Endothelial cell of umbilical vein (primary cell): ENCODE measurements around the gene MTM1. TPM values are rescaled to one million over a fixed set of nuclear protein-coding genes. Genes with fewer than 3 reads are reported as not detected.

Experiments
- BruUV-seq: library from RNA; stranded (reverse); fragments of 400-500 nt; replicated peaks from 2 replicates; lab custom pipeline; 2021; lab: Mats Ljungman, UMichigan
- CTCF ChIA-PET: fragments of 300-600, 350-600 bp; sonication (Branson Sonifier 250); formaldehyde crosslinking; loops from one replicate; lab custom pipeline; 2021; ENCODE audit warnings: antibody characterized with exemption, inconsistent platforms; lab: Charles Lee
- POLR2A ChIA-PET: fragments of 300-600, 350-600 bp; sonication (Branson Sonifier 250); formaldehyde crosslinking; loops from one replicate; lab custom pipeline; 2021; ENCODE audit warnings: antibody characterized with exemption, inconsistent platforms; lab: Charles Lee
- DNase-seq: peaks from one replicate; pipeline ENCODE4 v3.0.0-alpha.2; 2011; ENCODE audit warnings: low read depth, low spot score
- FAIRE-seq: peaks from 2 replicates; lab custom pipeline; 2011; peaks lifted over from hg19 to GRCh38; lab: Jason Lieb, UNC
- H2AFZ ChIP-seq: 2 replicates; pipeline ENCODE4 v1.6.0; 2012; ENCODE audit warnings: low read depth, low read length, control low read depth, inconsistent platforms
- H3K27ac ChIP-seq: 2 replicates; pipeline ENCODE4 v1.5.1; 2011; ENCODE audit warnings: low read depth, mild to moderate bottlenecking, control low read depth, low read length, moderate library complexity; ENCODE audit not compliant: insufficient read depth
- H3K27me3 ChIP-seq, 2 experiments: 2 replicates each; pipeline versions ENCODE4 v1.6.0 to v1.6.1; 2011; ENCODE audit warnings: low read length in 2 of 2, mixed read lengths in 1 of 2; ENCODE audit not compliant: control insufficient read depth in 2 of 2, insufficient read depth in 2 of 2
- H3K36me3 ChIP-seq, 2 experiments: 2 replicates in 1 of 2; 3 replicates in 1 of 2; pipeline ENCODE4 v1.5.1; 2011; ENCODE audit warnings: low read length in 2 of 2, mild to moderate bottlenecking in 1 of 2, moderate library complexity in 1 of 2; ENCODE audit not compliant: control insufficient read depth in 2 of 2, insufficient read depth in 2 of 2; ENCODE audit errors: extremely low read depth in 1 of 2
- H3K4me1 ChIP-seq: 3 replicates; pipeline ENCODE4 v1.5.1; 2011; ENCODE audit warnings: mild to moderate bottlenecking, low read length; ENCODE audit not compliant: control insufficient read depth, insufficient read depth; ENCODE audit errors: extremely low read depth
- H3K4me2 ChIP-seq: 2 replicates; pipeline ENCODE4 v1.6.1; 2011; ENCODE audit warnings: low read length, control low read depth, mixed read lengths; ENCODE audit not compliant: insufficient read depth
- H3K4me3 ChIP-seq, 3 experiments: fragments of 200-600 bp in 1 of 3; sonication (generic), shearing (Covaris generic) in 1 of 3; replicated peaks in 1 of 3; 2 replicates each; pipeline ENCODE4 v1.5.1; 2011 to 2016; ENCODE audit warnings: control low read depth in 3 of 3, low read length in 3 of 3, mild to moderate bottlenecking in 2 of 3, inconsistent platforms in 1 of 3, low read depth in 1 of 3, moderate library complexity in 1 of 3; ENCODE audit not compliant: insufficient read depth in 1 of 3
- H3K79me2 ChIP-seq: 2 replicates; pipeline ENCODE4 v1.6.0; 2012; ENCODE audit warnings: low read length, inconsistent platforms; ENCODE audit not compliant: control insufficient read depth, insufficient read depth
- H3K9ac ChIP-seq: replicated peaks from 2 replicates; pipeline ENCODE3; 2011; ENCODE audit warnings: low read length, control low read depth; ENCODE audit not compliant: insufficient read depth; ENCODE audit errors: extremely low read depth
- H3K9me1 ChIP-seq: replicated peaks from 3 replicates; pipeline ENCODE4 v1.6.0; 2011; ENCODE audit warnings: mild to moderate bottlenecking, low read length; ENCODE audit not compliant: control insufficient read depth, insufficient read depth; ENCODE audit errors: extremely low read depth
- H3K9me3 ChIP-seq: replicated peaks from 2 replicates; pipeline ENCODE4 v1.5.1; 2012; ENCODE audit warnings: low read length, inconsistent platforms; ENCODE audit not compliant: control insufficient read depth, insufficient read depth
- H4K20me1 ChIP-seq: replicated peaks from 2 replicates; pipeline ENCODE3; 2011; ENCODE audit warnings: mild to moderate bottlenecking, low read length; ENCODE audit not compliant: control insufficient read depth, insufficient read depth; ENCODE audit errors: extremely low read depth
- EZH2 ChIP-seq: IDR thresholded peaks from 2 replicates; pipeline ENCODE4 v1.6.1; 2012; ENCODE audit warnings: borderline replicate concordance, low read depth, mild to moderate bottlenecking, moderate library complexity, low read length, inconsistent platforms; ENCODE audit not compliant: severe bottlenecking
- FOS ChIP-seq: IDR thresholded peaks from 2 replicates; pipeline ENCODE4 v1.6.1; 2011; ENCODE audit warnings: mild to moderate bottlenecking, low read length, moderate library complexity, borderline replicate concordance; ENCODE audit not compliant: insufficient read depth
- GATA2 ChIP-seq: IDR thresholded peaks from 2 replicates; pipeline ENCODE4 v1.7.0; 2011; ENCODE audit warnings: low read depth, mild to moderate bottlenecking, moderate library complexity, mixed read lengths, low read length; ENCODE audit not compliant: insufficient read length, insufficient read depth
- JUN ChIP-seq: IDR thresholded peaks from 2 replicates; pipeline ENCODE4 v1.6.1; 2011; ENCODE audit warnings: borderline replicate concordance, low read depth; ENCODE audit not compliant: insufficient read length, insufficient read depth
- MYC ChIP-seq: IDR thresholded peaks from one replicate; pipeline ENCODE4 v1.6.1; 2011; ENCODE audit warnings: mild to moderate bottlenecking, low read depth, low read length
- POLR2A ChIP-seq: IDR thresholded peaks from 2 replicates; pipeline ENCODE4 v1.6.1; 2012; ENCODE audit warnings: low read depth, mild to moderate bottlenecking, control low read depth, low read length
- POLR2AphosphoS5 ChIP-seq: IDR thresholded peaks from 2 replicates; pipeline ENCODE4 v1.6.1; 2012; ENCODE audit warnings: low read depth, mild to moderate bottlenecking, control low read depth, low read length, moderate library complexity; ENCODE audit not compliant: insufficient read depth
- dilution Hi-C: fragments of 300-500 bp; cut with MboI; formaldehyde crosslinking; loops from one replicate; pipeline ENCODE4 v1.15.0; 2019; ENCODE audit warnings: low sequenced_read_pairs; ENCODE audit not compliant: extremely low pct_ligation_motif_present
- intact Hi-C: fragments of 100-400 bp; cut with micrococcal nuclease; formaldehyde crosslinking; loops from one replicate; pipeline ENCODE4 v1.10.0; 2022
- polyA plus RNA-seq, 4 experiments: library from polyadenylated mRNA; depleted of rRNA in 3 of 4; stranded (reverse) in 3 of 4; unstranded in 1 of 4; fragments of >200 nt; gene quantifications; 2 replicates each; pipeline versions ENCODE4 v1.2.1 to v1.2.3, GENCODE V29; 2011 to 2012; ENCODE audit warnings: missing spikeins in 1 of 4
- total RNA-seq: library from RNA; stranded (reverse); gene quantifications from 2 replicates; pipeline ENCODE4 v1.2.3, GENCODE V29; 2021
- TF ChIP-seq, protein P1 (sequence below): IDR thresholded peaks from 2 replicates; pipeline ENCODE4 v1.6.1; 2011; ENCODE audit not compliant: insufficient read depth, insufficient read length
- TF ChIP-seq, protein P2 (sequence below), 2 donors: IDR thresholded peaks; 1 replicate in 1 of 2; 2 replicates in 1 of 2; pipeline ENCODE4 v1.5.1; 2011; ENCODE audit warnings: low read length in 2 of 2, mild to moderate bottlenecking in 2 of 2, moderate library complexity in 2 of 2, control low read depth in 1 of 2, inconsistent platforms in 1 of 2, low read depth in 1 of 2; ENCODE audit not compliant: insufficient read depth in 1 of 2; ENCODE audit errors: extremely low read depth in 1 of 2

Gene MTM1
- total and polyA plus RNA-seq, 2 donors (not counting 3 experiments of a cell fraction or from before 2014, with no cell fraction given), result 2.4 to 13.2 TPM

DNA sequence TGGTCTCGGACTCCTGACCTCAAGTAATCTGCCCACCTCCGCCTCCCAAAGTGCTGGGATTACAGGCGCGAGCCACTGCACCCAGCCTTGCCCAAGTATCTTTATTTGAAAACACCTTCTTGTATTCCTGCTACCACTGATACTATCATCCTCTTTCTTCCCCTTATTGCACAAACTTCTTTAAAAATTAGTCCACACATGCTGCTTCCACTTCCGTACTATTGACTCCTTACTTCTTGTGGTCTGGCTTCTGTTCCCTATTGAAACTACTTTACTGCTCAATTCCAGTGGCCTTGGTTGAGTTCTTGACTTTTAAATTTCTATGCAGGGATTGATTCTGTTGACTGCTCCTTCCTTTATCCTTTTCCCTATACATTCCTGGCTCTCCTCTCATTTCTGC lies 38.8 kb downstream of the MTM1 start:
- TF ChIP-seq, protein P1, sequence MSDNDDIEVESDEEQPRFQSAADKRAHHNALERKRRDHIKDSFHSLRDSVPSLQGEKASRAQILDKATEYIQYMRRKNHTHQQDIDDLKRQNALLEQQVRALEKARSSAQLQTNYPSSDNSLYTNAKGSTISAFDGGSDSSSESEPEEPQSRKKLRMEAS, result no peak
- TF ChIP-seq POLR2A (no peak), JUN (no peak)
- H3K79me2 ChIP-seq, result no peaks in the 10 kb centered on the region
- H3K4me3 ChIP-seq, result no peak overlapping the region
- H3K9ac ChIP-seq, result no peak overlapping the region
- H2AFZ ChIP-seq, result no peak overlapping the region
- H3K9me3 ChIP-seq, result no peaks in the 10 kb centered on the region
- DNase-seq, result no peak
- peak; percentile 24 for FAIRE-seq
- no peaks in the 10 kb centered on the region for H3K9me1 ChIP-seq
- dilution Hi-C loops (no loop called here), intact Hi-C loops (no loop called here)
- H3K27ac ChIP-seq, result no peak overlapping the region
- POLR2A ChIA-PET, result no interaction called here
- no peaks in the 10 kb centered on the region for H4K20me1 ChIP-seq
- H3K4me2 ChIP-seq, result no peak overlapping the region
- no peaks in the 10 kb centered on the region for H3K36me3 ChIP-seq
- CTCF ChIA-PET, result no interaction called here
- BruUV-seq, result no TSS peak
- no peaks in the 10 kb centered on the region for H3K4me1 ChIP-seq
- no peaks in the 10 kb centered on the region for H3K27me3 ChIP-seq

DNA sequence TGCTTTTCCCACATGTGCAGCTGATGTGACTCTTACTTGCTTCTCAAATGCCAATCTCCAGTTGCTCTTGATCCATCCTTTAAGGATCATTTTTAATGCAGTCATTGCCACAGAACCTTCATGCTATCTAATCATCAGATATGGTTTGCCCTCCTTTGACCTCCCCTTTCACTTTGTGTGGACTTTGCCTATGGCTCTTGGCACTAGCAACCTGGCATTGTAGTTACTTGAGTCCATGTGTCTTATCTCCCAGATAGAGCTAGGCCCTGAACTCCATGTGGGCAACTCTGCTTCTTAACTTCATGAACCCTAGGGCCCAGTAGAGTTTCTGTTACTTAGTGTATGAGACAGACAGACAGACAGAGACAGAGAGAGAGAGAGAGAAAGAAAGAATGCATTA lies 41.6 kb downstream of the MTM1 start:
- no peaks in the 10 kb centered on the region for H3K9me1 ChIP-seq
- H3K9ac ChIP-seq, result no peak overlapping the region
- DNase-seq (no peak), FAIRE-seq (no peak)
- no peak overlapping the region for H2AFZ ChIP-seq
- ChIA-PET CTCF (no interaction called here), POLR2A (no interaction called here)
- no peak overlapping the region for H3K4me2 ChIP-seq
- H3K4me3 ChIP-seq, result no peak overlapping the region
- no peaks in the 10 kb centered on the region for H3K36me3 ChIP-seq
- no peak overlapping the region for H3K27ac ChIP-seq
- H4K20me1 ChIP-seq, result no peaks in the 10 kb centered on the region
- TF ChIP-seq JUN, result no peak
- no peak for TF ChIP-seq EZH2
- no peak for TF ChIP-seq POLR2A
- TF ChIP-seq, protein P1, result no peak
- TF ChIP-seq POLR2AphosphoS5, result no peak
- no peak for TF ChIP-seq GATA2
- TF ChIP-seq MYC, result no peak
- TF ChIP-seq, protein P2, sequence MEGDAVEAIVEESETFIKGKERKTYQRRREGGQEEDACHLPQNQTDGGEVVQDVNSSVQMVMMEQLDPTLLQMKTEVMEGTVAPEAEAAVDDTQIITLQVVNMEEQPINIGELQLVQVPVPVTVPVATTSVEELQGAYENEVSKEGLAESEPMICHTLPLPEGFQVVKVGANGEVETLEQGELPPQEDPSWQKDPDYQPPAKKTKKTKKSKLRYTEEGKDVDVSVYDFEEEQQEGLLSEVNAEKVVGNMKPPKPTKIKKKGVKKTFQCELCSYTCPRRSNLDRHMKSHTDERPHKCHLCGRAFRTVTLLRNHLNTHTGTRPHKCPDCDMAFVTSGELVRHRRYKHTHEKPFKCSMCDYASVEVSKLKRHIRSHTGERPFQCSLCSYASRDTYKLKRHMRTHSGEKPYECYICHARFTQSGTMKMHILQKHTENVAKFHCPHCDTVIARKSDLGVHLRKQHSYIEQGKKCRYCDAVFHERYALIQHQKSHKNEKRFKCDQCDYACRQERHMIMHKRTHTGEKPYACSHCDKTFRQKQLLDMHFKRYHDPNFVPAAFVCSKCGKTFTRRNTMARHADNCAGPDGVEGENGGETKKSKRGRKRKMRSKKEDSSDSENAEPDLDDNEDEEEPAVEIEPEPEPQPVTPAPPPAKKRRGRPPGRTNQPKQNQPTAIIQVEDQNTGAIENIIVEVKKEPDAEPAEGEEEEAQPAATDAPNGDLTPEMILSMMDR (IDR thresholded peaks at IDR 0.05; ENCODE audit: extremely low read depth in 1 of 2, insufficient read depth in 1 of 2, low read depth in 1 of 2, low read length in 2 of 2), result no peak
- TF ChIP-seq FOS, result no peak
- no peaks in the 10 kb centered on the region for H3K9me3 ChIP-seq
- H3K27me3 ChIP-seq, result no peaks in the 10 kb centered on the region
- H3K4me1 ChIP-seq, result no peaks in the 10 kb centered on the region
- BruUV-seq, result no TSS peak
- intact Hi-C loops (no loop called here), dilution Hi-C loops (no loop called here)
- no peaks in the 10 kb centered on the region for H3K79me2 ChIP-seq
